ENCODE data around the gene TPRX2.
"Not testable (repeated sequence)": the region's sequence is repeated elsewhere in the genome, so short reads cannot be mapped to it uniquely, and the experiment has no call there.

TPRX2 gene

DNA sequence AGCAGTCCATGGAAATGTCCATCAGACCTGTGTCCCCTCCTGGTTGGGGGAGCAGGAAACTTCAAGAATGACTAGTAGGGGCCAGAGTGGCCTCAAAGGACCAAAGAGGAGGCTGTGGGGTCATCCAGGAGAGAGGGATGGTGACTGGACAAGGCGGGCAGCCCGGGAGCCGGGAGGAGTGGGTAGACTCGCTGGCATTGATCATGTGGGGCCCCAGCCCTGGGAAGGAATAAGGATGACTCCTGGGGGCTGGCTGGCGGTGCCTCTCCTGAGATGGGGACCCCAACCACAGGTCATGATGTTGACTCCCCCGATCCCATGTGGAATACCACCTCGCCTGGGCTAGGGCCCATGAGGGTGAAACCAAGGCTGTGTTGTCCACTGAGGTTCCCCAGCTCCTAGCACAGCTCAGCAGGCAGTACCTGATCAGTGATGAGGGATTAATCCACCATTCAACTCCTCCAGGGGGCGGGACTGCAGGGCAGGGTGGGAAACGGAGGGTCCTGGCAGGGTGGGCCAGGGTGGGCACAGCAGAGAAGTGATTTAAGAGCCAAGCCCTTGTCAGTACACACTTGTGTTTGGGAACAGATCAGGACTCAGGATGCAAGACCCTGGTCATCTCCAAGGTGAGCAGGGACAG lies at the start of gene TPRX2:
TPRX2 (plus strand) TSS at position 590 of the 640 bp plus-strand sequence; CDS start at position 602, 12 bp downstream.
- not testable (repeated sequence) for H3K4me1 ChIP-seq (ENCODE audit: control insufficient read depth, insufficient read depth, low read length); H3K9me3 ChIP-seq (ENCODE audit: control insufficient read depth, insufficient read depth, low read length); H3K4me3 ChIP-seq (ENCODE audit: low read length); DNase-seq (ENCODE audit: low read depth, low spot score); H3K27ac ChIP-seq (ENCODE audit: low read length); H3K27me3 ChIP-seq (ENCODE audit: control insufficient read depth, insufficient read depth, low read length); H3K36me3 ChIP-seq (ENCODE audit: control insufficient read depth, insufficient read depth, low read length)
- no CpG with 5 or more reads among the region's 9 CpGs for WGBS (ENCODE audit: insufficient coverage, insufficient read length)

GRCh38 chr19:47813304-47813994 lies 45.6 kb upstream of the TPRX2 start:
- WGBS (ENCODE audit: insufficient coverage, insufficient read length) = no CpG with 5 or more reads among the region's 17 CpGs
- Histone ChIP-seq H3K9me3 (ENCODE audit: control insufficient read depth, insufficient read depth, low read length) (no peaks in the 10 kb centered on the region), H3K36me3 (ENCODE audit: control insufficient read depth, insufficient read depth, low read length) (no peaks in the 10 kb centered on the region), H3K4me3 (ENCODE audit: low read length) (no peak overlapping the region), H3K27ac (ENCODE audit: low read length) (no peak overlapping the region), H3K27me3 (ENCODE audit: control insufficient read depth, insufficient read depth, low read length) (no peaks in the 10 kb centered on the region), H3K4me1 (ENCODE audit: control insufficient read depth, insufficient read depth, low read length) (no peaks in the 10 kb centered on the region)
- DNase-seq (ENCODE audit: low read depth, low spot score) = peak; percentile 82

- Histone ChIP-seq H3K9me3 (ENCODE audit: control insufficient read depth, insufficient read depth, low read length) (no peaks in the 10 kb centered on the region), H3K27ac (ENCODE audit: low read length) (no peak overlapping the region), H3K36me3 (ENCODE audit: control insufficient read depth, insufficient read depth, low read length) (no peaks in the 10 kb centered on the region), H3K27me3 (ENCODE audit: control insufficient read depth, insufficient read depth, low read length) (no peaks in the 10 kb centered on the region), H3K4me3 (ENCODE audit: low read length) (no peak overlapping the region), H3K4me1 (ENCODE audit: control insufficient read depth, insufficient read depth, low read length) (no peaks in the 10 kb centered on the region)
- no peak for DNase-seq (ENCODE audit: low read depth, low spot score)
- no CpG with 5 or more reads among the region's 7 CpGs for WGBS (ENCODE audit: insufficient coverage, insufficient read length)
Observed at GRCh38 chr19:47813995-47814328, 45.1 kb upstream of the TPRX2 start.

GRCh38 chr19:47816270-47816669 lies 42.8 kb upstream of the TPRX2 start:
- WGBS (ENCODE audit: insufficient coverage, insufficient read length) = no CpG with 5 or more reads among the region's 8 CpGs
- DNase-seq (ENCODE audit: low read depth, low spot score); H3K4me3 ChIP-seq (ENCODE audit: low read length); H3K27me3 ChIP-seq (ENCODE audit: control insufficient read depth, insufficient read depth, low read length); H3K27ac ChIP-seq (ENCODE audit: low read length); H3K9me3 ChIP-seq (ENCODE audit: control insufficient read depth, insufficient read depth, low read length); H3K36me3 ChIP-seq (ENCODE audit: control insufficient read depth, insufficient read depth, low read length); H3K4me1 ChIP-seq (ENCODE audit: control insufficient read depth, insufficient read depth, low read length): not testable (repeated sequence)

DNA sequence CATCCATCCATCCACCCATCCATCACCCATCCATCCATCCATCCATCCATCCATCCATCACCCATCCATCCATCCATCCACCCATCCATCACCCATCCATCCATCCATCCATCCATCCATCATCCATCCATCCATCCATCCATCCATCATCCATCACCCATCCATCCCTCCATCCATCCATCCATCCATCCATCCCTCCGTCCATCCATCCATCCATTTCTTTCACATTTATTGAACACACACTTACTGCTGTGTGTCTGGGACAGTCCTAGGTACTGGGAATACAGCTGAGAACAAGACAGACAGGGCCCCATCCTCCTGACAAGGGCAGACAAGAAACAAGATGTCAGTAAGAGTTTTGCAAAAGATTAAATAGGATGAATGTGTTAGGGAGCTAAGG lies 40.8 kb upstream of the TPRX2 start:
- H3K36me3 ChIP-seq (ENCODE audit: control insufficient read depth, insufficient read depth, low read length); DNase-seq (ENCODE audit: low read depth, low spot score); H3K9me3 ChIP-seq (ENCODE audit: control insufficient read depth, insufficient read depth, low read length); H3K27ac ChIP-seq (ENCODE audit: low read length); H3K27me3 ChIP-seq (ENCODE audit: control insufficient read depth, insufficient read depth, low read length); H3K4me3 ChIP-seq (ENCODE audit: low read length); H3K4me1 ChIP-seq (ENCODE audit: control insufficient read depth, insufficient read depth, low read length): not testable (repeated sequence)
- 100% methylated on average over 1 of the region's 1 CpG for WGBS (ENCODE audit: insufficient coverage, insufficient read length)

GRCh38 chr19:47819858-47820257 lies 39.2 kb upstream of the TPRX2 start:
- no CpG with 5 or more reads among the region's 10 CpGs for WGBS (ENCODE audit: insufficient coverage, insufficient read length)
- H3K4me3 ChIP-seq (ENCODE audit: low read length) = no peak overlapping the region
- no peaks in the 10 kb centered on the region for H3K36me3 ChIP-seq (ENCODE audit: control insufficient read depth, insufficient read depth, low read length)
- H3K4me1 ChIP-seq (ENCODE audit: control insufficient read depth, insufficient read depth, low read length) = no peaks in the 10 kb centered on the region
- H3K9me3 ChIP-seq (ENCODE audit: control insufficient read depth, insufficient read depth, low read length) = no peaks in the 10 kb centered on the region
- H3K27ac ChIP-seq (ENCODE audit: low read length) = no peak overlapping the region
- no peaks in the 10 kb centered on the region for H3K27me3 ChIP-seq (ENCODE audit: control insufficient read depth, insufficient read depth, low read length)
- DNase-seq (ENCODE audit: low read depth, low spot score) = peak; percentile 25

GRCh38 chr19:47820410-47820809 lies 38.6 kb upstream of the TPRX2 start:
- H3K9me3 ChIP-seq (ENCODE audit: control insufficient read depth, insufficient read depth, low read length) = no peaks in the 10 kb centered on the region
- H3K36me3 ChIP-seq (ENCODE audit: control insufficient read depth, insufficient read depth, low read length) = no peaks in the 10 kb centered on the region
- no peak overlapping the region for H3K4me3 ChIP-seq (ENCODE audit: low read length)
- no peaks in the 10 kb centered on the region for H3K27me3 ChIP-seq (ENCODE audit: control insufficient read depth, insufficient read depth, low read length)
- DNase-seq (ENCODE audit: low read depth, low spot score) = no peak
- H3K27ac ChIP-seq (ENCODE audit: low read length) = no peak overlapping the region
- WGBS (ENCODE audit: insufficient coverage, insufficient read length) = no CpG with 5 or more reads among the region's 2 CpGs
- no peaks in the 10 kb centered on the region for H3K4me1 ChIP-seq (ENCODE audit: control insufficient read depth, insufficient read depth, low read length)

GRCh38 chr19:47821460-47822020 lies 37.5 kb upstream of the TPRX2 start, which contains the start of gene CRX:
TSS of gene CRX (plus strand) at chr19:47821937. CDS start at chr19:47834444, 12,507 bp downstream.
- DNase-seq (ENCODE audit: low read depth, low spot score) = no peak
- H3K4me3 ChIP-seq (ENCODE audit: low read length) = no peak within 1 kb of the TSS
- H3K9me3 ChIP-seq (ENCODE audit: control insufficient read depth, insufficient read depth, low read length) = no peaks in the 10 kb centered on the region
- H3K4me1 ChIP-seq (ENCODE audit: control insufficient read depth, insufficient read depth, low read length) = no peaks in the 10 kb centered on the region
- no CpG with 5 or more reads among the region's 15 CpGs for WGBS (ENCODE audit: insufficient coverage, insufficient read length)
- no peak within 1 kb of the TSS for H3K27ac ChIP-seq (ENCODE audit: low read length)
- no peaks in the 10 kb centered on the region for H3K27me3 ChIP-seq (ENCODE audit: control insufficient read depth, insufficient read depth, low read length)
- no peaks in the 10 kb centered on the region for H3K36me3 ChIP-seq (ENCODE audit: control insufficient read depth, insufficient read depth, low read length)

GRCh38 chr19:47824396-47824795 lies 34.6 kb upstream of the TPRX2 start:
- DNase-seq (ENCODE audit: low read depth, low spot score) = no peak
- H3K36me3 ChIP-seq (ENCODE audit: control insufficient read depth, insufficient read depth, low read length) = no peaks in the 10 kb centered on the region
- H3K4me3 ChIP-seq (ENCODE audit: low read length) = no peak overlapping the region
- H3K9me3 ChIP-seq (ENCODE audit: control insufficient read depth, insufficient read depth, low read length) = no peaks in the 10 kb centered on the region
- H3K4me1 ChIP-seq (ENCODE audit: control insufficient read depth, insufficient read depth, low read length) = no peaks in the 10 kb centered on the region
- no CpG with 5 or more reads among the region's 6 CpGs for WGBS (ENCODE audit: insufficient coverage, insufficient read length)
- H3K27me3 ChIP-seq (ENCODE audit: control insufficient read depth, insufficient read depth, low read length) = no peaks in the 10 kb centered on the region
- no peak overlapping the region for H3K27ac ChIP-seq (ENCODE audit: low read length)

DNA sequence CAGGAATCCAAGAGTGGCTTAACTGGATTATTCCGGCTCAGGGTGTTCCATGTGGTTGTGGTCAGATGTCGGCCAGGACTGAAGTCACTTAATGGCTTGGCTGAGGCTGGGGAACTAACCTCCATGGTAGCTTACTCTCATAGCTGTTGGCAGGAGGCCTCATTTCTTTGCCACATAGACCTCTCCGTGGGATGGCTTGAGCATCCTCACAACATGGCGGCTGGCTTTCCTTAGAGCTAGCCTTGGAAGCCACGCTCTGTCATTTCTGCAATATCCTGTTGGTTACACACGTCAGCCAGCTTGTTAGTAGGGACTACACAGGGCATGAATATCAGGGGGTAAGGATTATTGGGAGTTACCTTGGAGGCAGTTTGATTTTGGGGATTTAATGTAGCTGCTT lies 32.2 kb upstream of the TPRX2 start:
- Histone ChIP-seq H3K4me1 (ENCODE audit: control insufficient read depth, insufficient read depth, low read length) (no peaks in the 10 kb centered on the region), H3K4me3 (ENCODE audit: low read length) (no peak overlapping the region), H3K27ac (ENCODE audit: low read length) (no peak overlapping the region), H3K36me3 (ENCODE audit: control insufficient read depth, insufficient read depth, low read length) (no peaks in the 10 kb centered on the region), H3K9me3 (ENCODE audit: control insufficient read depth, insufficient read depth, low read length) (no peaks in the 10 kb centered on the region), H3K27me3 (ENCODE audit: control insufficient read depth, insufficient read depth, low read length) (no peaks in the 10 kb centered on the region)
- no CpG with 5 or more reads among the region's 6 CpGs for WGBS (ENCODE audit: insufficient coverage, insufficient read length)
- no peak for DNase-seq (ENCODE audit: low read depth, low spot score)

Data from iPS DF 6.9 (cell line).